ENCODE data around the gene HLA-DQA1.
"Not testable (repeated sequence)": the region's sequence is repeated elsewhere in the genome, so short reads cannot be mapped to it uniquely, and the experiment has no call there.

The HLA-DQA1 gene

GRCh38 chr6:32637883-32638282, 677 bp downstream of the HLA-DQA1 start:
- ATAC-seq: no peak
- Mint-ChIP-seq H3K9me3 (no peaks in the 10 kb centered on the region), H3K36me3 (peaks cover 56% of the 10 kb centered on the region), H3K27me3 (no peaks in the 10 kb centered on the region), H3K4me1 (peaks cover 84% of the 10 kb centered on the region), H3K27ac (peak overlapping the region; percentile 100), H3K4me3 (peak overlapping the region; percentile 92)

GRCh38 chr6:32638532-32639219, 1.5 kb downstream of the HLA-DQA1 start:
- Mint-ChIP-seq H3K4me1 (peaks cover 88% of the 10 kb centered on the region), H3K9me3 (no peaks in the 10 kb centered on the region), H3K4me3 (peak overlapping the region; percentile 92), H3K36me3 (peaks cover 64% of the 10 kb centered on the region), H3K27me3 (no peaks in the 10 kb centered on the region), H3K27ac (peak overlapping the region; percentile 100)
- ATAC-seq: peak; percentile 63

GRCh38 chr6:32639440-32640394, 2.5 kb downstream of the HLA-DQA1 start:
- H3K27ac Mint-ChIP-seq: peak overlapping the region; percentile 100
- peak overlapping the region; percentile 92 for H3K4me3 Mint-ChIP-seq
- no peaks in the 10 kb centered on the region for H3K27me3 Mint-ChIP-seq
- H3K36me3 Mint-ChIP-seq: peaks cover 73% of the 10 kb centered on the region
- no peaks in the 10 kb centered on the region for H3K9me3 Mint-ChIP-seq
- ATAC-seq: no peak
- peaks cover 84% of the 10 kb centered on the region for H3K4me1 Mint-ChIP-seq

- no peak for ATAC-seq
- peaks cover 75% of the 10 kb centered on the region for H3K4me1 Mint-ChIP-seq
- no peaks in the 10 kb centered on the region for H3K9me3 Mint-ChIP-seq
- H3K27ac Mint-ChIP-seq: peak overlapping the region; percentile 100
- no peaks in the 10 kb centered on the region for H3K27me3 Mint-ChIP-seq
- peak overlapping the region; percentile 92 for H3K4me3 Mint-ChIP-seq
- H3K36me3 Mint-ChIP-seq: peaks cover 79% of the 10 kb centered on the region
Measured at GRCh38 chr6:32641122-32641521, 3.9 kb downstream of the HLA-DQA1 start.

- peak overlapping the region; percentile 100 for H3K27ac Mint-ChIP-seq
- H3K4me1 Mint-ChIP-seq: peaks cover 66% of the 10 kb centered on the region
- peak overlapping the region; percentile 92 for H3K4me3 Mint-ChIP-seq
- H3K9me3 Mint-ChIP-seq, H3K27me3 Mint-ChIP-seq: not testable (repeated sequence)
- H3K36me3 Mint-ChIP-seq: peaks cover 85% of the 10 kb centered on the region
- ATAC-seq: peak; percentile 44
Measured at GRCh38 chr6:32641785-32642719, 4.8 kb downstream of the HLA-DQA1 start.

- Mint-ChIP-seq H3K27ac (peak overlapping the region; percentile 100), H3K4me3 (peak overlapping the region; percentile 92), H3K4me1 (peaks cover 64% of the 10 kb centered on the region), H3K36me3 (peaks cover 78% of the 10 kb centered on the region), H3K9me3 (peaks cover 2% of the 10 kb centered on the region), H3K27me3 (no peaks in the 10 kb centered on the region)
- ATAC-seq: no peak
Measured at GRCh38 chr6:32642720-32643106, 5.5 kb downstream of the HLA-DQA1 start.

- H3K4me1 Mint-ChIP-seq: peaks cover 64% of the 10 kb centered on the region
- no peaks in the 10 kb centered on the region for H3K27me3 Mint-ChIP-seq
- ATAC-seq: no peak
- peak overlapping the region; percentile 100 for H3K27ac Mint-ChIP-seq
- peaks cover 5% of the 10 kb centered on the region for H3K9me3 Mint-ChIP-seq
- H3K36me3 Mint-ChIP-seq: peaks cover 67% of the 10 kb centered on the region
- no peak overlapping the region for H3K4me3 Mint-ChIP-seq
Measured at GRCh38 chr6:32643904-32644303, 6.7 kb downstream of the HLA-DQA1 start.

- H3K4me3 Mint-ChIP-seq: no peak overlapping the region
- H3K27ac Mint-ChIP-seq: peak overlapping the region; percentile 35
- peaks cover 51% of the 10 kb centered on the region for H3K4me1 Mint-ChIP-seq
- ATAC-seq: no peak
- H3K27me3 Mint-ChIP-seq: no peaks in the 10 kb centered on the region
- peaks cover 55% of the 10 kb centered on the region for H3K36me3 Mint-ChIP-seq
- H3K9me3 Mint-ChIP-seq: peaks cover 5% of the 10 kb centered on the region
Measured at GRCh38 chr6:32645047-32645703, 8.0 kb downstream of the HLA-DQA1 start.

GRCh38 chr6:32655203-32655710, 18.1 kb downstream of the HLA-DQA1 start:
- Mint-ChIP-seq H3K9me3 (no peaks in the 10 kb centered on the region), H3K36me3 (peaks cover 45% of the 10 kb centered on the region), H3K27ac (no peak overlapping the region), H3K27me3 (no peaks in the 10 kb centered on the region), H3K4me1 (peaks cover 31% of the 10 kb centered on the region), H3K4me3 (no peak overlapping the region)
- no peak for ATAC-seq

GRCh38 chr6:32657329-32657728, 20.1 kb downstream of the HLA-DQA1 start:
- not testable (repeated sequence) for H3K9me3 Mint-ChIP-seq, H3K27me3 Mint-ChIP-seq, H3K4me3 Mint-ChIP-seq, ATAC-seq
- Mint-ChIP-seq H3K4me1 (peaks cover 52% of the 10 kb centered on the region), H3K36me3 (peaks cover 64% of the 10 kb centered on the region), H3K27ac (peak overlapping the region; percentile 67)

GRCh38 chr6:32657819-32658218, 20.6 kb downstream of the HLA-DQA1 start:
- H3K9me3 Mint-ChIP-seq, ATAC-seq, H3K4me3 Mint-ChIP-seq, H3K27me3 Mint-ChIP-seq: not testable (repeated sequence)
- Mint-ChIP-seq H3K4me1 (peaks cover 56% of the 10 kb centered on the region), H3K36me3 (peaks cover 68% of the 10 kb centered on the region), H3K27ac (peak overlapping the region; percentile 67)

GRCh38 chr6:32658268-32658897, 21.2 kb downstream of the HLA-DQA1 start:
- Mint-ChIP-seq H3K9me3 (no peaks in the 10 kb centered on the region), H3K4me1 (peaks cover 62% of the 10 kb centered on the region), H3K4me3 (no peak overlapping the region), H3K36me3 (peaks cover 74% of the 10 kb centered on the region), H3K27ac (peak overlapping the region; percentile 67), H3K27me3 (no peaks in the 10 kb centered on the region)
- ATAC-seq: peak; percentile 32

- Mint-ChIP-seq H3K4me3 (peak overlapping the region; percentile 62), H3K4me1 (peaks cover 65% of the 10 kb centered on the region), H3K27ac (peak overlapping the region; percentile 67), H3K27me3 (no peaks in the 10 kb centered on the region), H3K36me3 (peaks cover 84% of the 10 kb centered on the region), H3K9me3 (no peaks in the 10 kb centered on the region)
- peak; percentile 75 for ATAC-seq
Measured at GRCh38 chr6:32659856-32660595, 22.8 kb downstream of the HLA-DQA1 start.

Data from stimulated activated memory B cell treated with anti-CD40 and anti-IgM and Interleukin-4, amounts not matched to agents 10 μg/mL and 1 μg/mL and 100 μg/mL, for 72 hours (primary cell).